GM12892 (cell line): ENCODE data around the gene APBB2.
"Not testable (repeated sequence)": the region's sequence is repeated elsewhere in the genome, so short reads cannot be mapped to it uniquely, and the experiment has no call there.

Source experiments
- DNase-seq: peaks from one replicate; pipeline ENCODE4 v3.0.0; 2011; ENCODE audit not compliant: insufficient read length
- FAIRE-seq: peaks from 2 replicates; lab custom pipeline; 2011; peaks lifted over from hg19 to GRCh38; lab: Jason Lieb, UNC
- POLR2A ChIP-seq: IDR thresholded peaks from 2 replicates; pipeline ENCODE4 v1.6.1; 2011; ENCODE audit warnings: low read depth, low read length, control low read depth
- POLR2AphosphoS5 ChIP-seq: IDR thresholded peaks from 2 replicates; pipeline ENCODE4 v1.6.1; 2011; ENCODE audit warnings: low read depth, low read length, control low read depth
- TAF1 ChIP-seq: IDR thresholded peaks from 2 replicates; pipeline ENCODE4 v1.6.1; 2011; ENCODE audit warnings: low read depth, mild to moderate bottlenecking, control low read depth, low read length, borderline replicate concordance

APBB2 gene

GRCh38 chr4:41013746-41014145, 200.6 kb downstream of the APBB2 start:
- FAIRE-seq (no peak), DNase-seq (no peak)
- TF ChIP-seq TAF1 (no peak), POLR2AphosphoS5 (no peak), POLR2A (no peak)

- FAIRE-seq (no peak), DNase-seq (no peak)
- no peak for TF ChIP-seq TAF1
- no peak for TF ChIP-seq POLR2AphosphoS5
- TF ChIP-seq POLR2A = no peak
Observed at GRCh38 chr4:41012911-41013310, 201.4 kb downstream of the APBB2 start.

- FAIRE-seq = no peak
- TF ChIP-seq TAF1 = no peak
- no peak for TF ChIP-seq POLR2AphosphoS5
- TF ChIP-seq POLR2A = no peak
Observed at GRCh38 chr4:41012293-41012692, 202.0 kb downstream of the APBB2 start.

GRCh38 chr4:41009411-41009810, 204.9 kb downstream of the APBB2 start:
- TF ChIP-seq TAF1 (no peak), POLR2A (no peak), POLR2AphosphoS5 (no peak)
- DNase-seq (no peak), FAIRE-seq (no peak)

More at GRCh38 chr4:41012293-41012692, 202.0 kb downstream of the APBB2 start:
- DNase-seq = no peak

- TF ChIP-seq POLR2A = no peak
- TF ChIP-seq TAF1 = no peak
- TF ChIP-seq POLR2AphosphoS5 = no peak
Observed at GRCh38 chr4:41006141-41006540, 208.2 kb downstream of the APBB2 start.

GRCh38 chr4:41002309-41002708, 212.0 kb downstream of the APBB2 start:
- TF ChIP-seq TAF1 (no peak), POLR2AphosphoS5 (no peak), POLR2A (no peak)
- DNase-seq (no peak), FAIRE-seq (no peak)

More at GRCh38 chr4:41006141-41006540, 208.2 kb downstream of the APBB2 start:
- FAIRE-seq = no peak
- DNase-seq = no peak

GRCh38 chr4:41000356-41000755, 214.0 kb downstream of the APBB2 start:
- peak; percentile 57 for FAIRE-seq
- DNase-seq = no peak
- no peak for TF ChIP-seq POLR2A
- no peak for TF ChIP-seq TAF1
- no peak for TF ChIP-seq POLR2AphosphoS5

GRCh38 chr4:40998675-40999358, 215.5 kb downstream of the APBB2 start:
- TF ChIP-seq POLR2AphosphoS5 = no peak
- no peak for TF ChIP-seq TAF1
- TF ChIP-seq POLR2A = no peak
- no peak for DNase-seq
- no peak for FAIRE-seq

GRCh38 chr4:40995850-40996249, 218.5 kb downstream of the APBB2 start:
- FAIRE-seq = peak; percentile 53
- DNase-seq = no peak
- TF ChIP-seq POLR2A (no peak), POLR2AphosphoS5 (no peak), TAF1 (no peak)

- not testable (repeated sequence) for DNase-seq, FAIRE-seq
Observed at GRCh38 chr4:40994321-40994720, 220.0 kb downstream of the APBB2 start.

- not testable (repeated sequence) for FAIRE-seq, DNase-seq
Observed at GRCh38 chr4:40993296-40993693, 221.0 kb downstream of the APBB2 start.

- DNase-seq = peak; percentile 21
- no peak for TF ChIP-seq TAF1
- peak; percentile 54; the same call in 1 of the 2 replicates for TF ChIP-seq POLR2AphosphoS5
- TF ChIP-seq POLR2A = peak; percentile 70
- FAIRE-seq = peak; percentile 97
Observed at GRCh38 chr4:40992472-40993295, 221.7 kb downstream of the APBB2 start.
